Esophagus muscularis mucosa (tissue), 3 donors: ENCODE measurements around the gene SLC35E2B.

Source experiments
- CTCF ChIP-seq, 3 experiments: fragments of 200-600 bp in 2 of 3; fragments of 450-650 bp in 1 of 3; sonication (generic) in 2 of 3; IDR thresholded peaks; one replicate each; pipeline ENCODE4 v1.5.1; 2017 to 2019; ENCODE audit warnings: antibody characterized with exemption in 3 of 3, mild to moderate bottlenecking in 2 of 3, moderate library complexity in 1 of 3
- POLR2A ChIP-seq: fragments of 450-650 bp; IDR thresholded peaks from one replicate; pipeline ENCODE4 v1.6.1; 2017; ENCODE audit warnings: antibody characterized with exemption, moderate library complexity, mild to moderate bottlenecking, low read depth
- POLR2AphosphoS5 ChIP-seq, 2 donors: sonication (generic); formaldehyde crosslinking; IDR thresholded peaks; one replicate each; pipeline ENCODE4 v1.6.1; 2017; ENCODE audit warnings: antibody characterized with exemption in 2 of 2

GRCh38 chr1:1614954-1615255 lies 77.7 kb downstream of the SLC35E2B start:
- TF ChIP-seq CTCF (IDR thresholded peaks at IDR 0.05) (no peak), POLR2A (no peak), POLR2AphosphoS5 (IDR thresholded peaks at IDR 0.05) (no peak)
